H9 (cell line): ENCODE data around the gene NUP107. TPM values are rescaled to one million over a fixed set of nuclear protein-coding genes. Genes with fewer than 3 reads are reported as not detected.

Source experiments
- DNase-seq: peaks from one replicate; pipeline ENCODE4 v3.0.0-alpha.2; 2017
- H2AFZ ChIP-seq: one replicate; pipeline ENCODE4 v1.6.1; 2013; ENCODE audit warnings: mild to moderate bottlenecking, low read length, control low read depth, moderate library complexity
- H2AK5ac ChIP-seq: 2 replicates; pipeline ENCODE4 v1.6.1; 2013; ENCODE audit warnings: low read length, control low read depth, mixed read lengths; ENCODE audit not compliant: insufficient read length
- H2BK120ac ChIP-seq: one replicate; pipeline ENCODE4 v1.6.1; 2013; ENCODE audit warnings: low read depth, mild to moderate bottlenecking, low read length, control low read depth, inconsistent platforms; ENCODE audit not compliant: poor library complexity, severe bottlenecking
- H2BK12ac ChIP-seq: 2 replicates; pipeline ENCODE4 v1.6.1; 2013; ENCODE audit warnings: low read length, control low read depth, mixed read lengths, low read depth; ENCODE audit not compliant: insufficient read length
- H2BK15ac ChIP-seq: 2 replicates; pipeline ENCODE4 v1.6.1; 2013; ENCODE audit warnings: low read depth, low read length, control low read depth
- H2BK20ac ChIP-seq: one replicate; pipeline ENCODE4 v1.6.1; 2013; ENCODE audit warnings: low read depth, mild to moderate bottlenecking, low read length, control low read depth, inconsistent platforms; ENCODE audit not compliant: poor library complexity, severe bottlenecking
- H2BK5ac ChIP-seq: 2 replicates; pipeline ENCODE4 v1.6.1; 2013; ENCODE audit warnings: low read length, control low read depth, mixed read lengths; ENCODE audit not compliant: insufficient read length
- H3K14ac ChIP-seq: 2 replicates; pipeline ENCODE4 v1.6.1; 2013; ENCODE audit warnings: low read length, control low read depth; ENCODE audit not compliant: insufficient read depth
- H3K18ac ChIP-seq: 2 replicates; pipeline ENCODE4 v1.6.1; 2013; ENCODE audit warnings: low read depth, mild to moderate bottlenecking, mixed read lengths, low read length, control low read depth; ENCODE audit not compliant: insufficient read length
- H3K23ac ChIP-seq: 2 replicates; pipeline ENCODE4 v1.6.1; 2013; ENCODE audit warnings: low read length, control low read depth, mixed read lengths, low read depth; ENCODE audit not compliant: insufficient read length
- H3K23me2 ChIP-seq: 2 replicates; pipeline ENCODE4 v1.6.1; 2013; ENCODE audit warnings: low read depth, mild to moderate bottlenecking, mixed read lengths, low read length, control low read depth; ENCODE audit not compliant: insufficient read length, poor library complexity, severe bottlenecking
- H3K27ac ChIP-seq: 2 replicates; pipeline ENCODE4 v1.5.1; 2013; ENCODE audit warnings: low read length, control low read depth, mixed read lengths, low read depth; ENCODE audit not compliant: insufficient read length
- H3K27me3 ChIP-seq: 2 replicates; pipeline ENCODE4 v1.6.1; 2013; ENCODE audit warnings: low read length, control low read depth, inconsistent platforms; ENCODE audit not compliant: insufficient read depth
- H3K4ac ChIP-seq: 2 replicates; pipeline ENCODE4 v1.6.1; 2013; ENCODE audit warnings: low read depth, mild to moderate bottlenecking, control low read depth, inconsistent platforms, low read length, moderate library complexity
- H3K4me1 ChIP-seq: 2 replicates; pipeline ENCODE4 v1.6.1; 2013; ENCODE audit warnings: low read length, control low read depth, inconsistent platforms; ENCODE audit not compliant: insufficient read depth
- H3K4me2 ChIP-seq: 2 replicates; pipeline ENCODE4 v1.6.1; 2013; ENCODE audit warnings: low read length, control low read depth, mixed read lengths; ENCODE audit not compliant: insufficient read length, insufficient read depth
- H3K56ac ChIP-seq: 2 replicates; pipeline ENCODE4 v1.6.1; 2013; ENCODE audit warnings: low read depth, mild to moderate bottlenecking, mixed read lengths, low read length, control low read depth; ENCODE audit not compliant: insufficient read length
- H3K79me1 ChIP-seq: 2 replicates; pipeline ENCODE4 v1.6.1; 2013; ENCODE audit warnings: low read depth, mild to moderate bottlenecking, moderate library complexity, low read length, control low read depth, inconsistent platforms; ENCODE audit not compliant: insufficient read depth, poor library complexity, severe bottlenecking
- H3K79me2 ChIP-seq: 2 replicates; pipeline ENCODE4 v1.6.1; 2013; ENCODE audit warnings: low read length, control low read depth, inconsistent platforms; ENCODE audit not compliant: insufficient read depth
- H3K9ac ChIP-seq: 2 replicates; pipeline ENCODE4 v1.6.1; 2013; ENCODE audit warnings: low read length, control low read depth, mixed read lengths; ENCODE audit not compliant: insufficient read length; ENCODE audit errors: extremely low read depth
- H3K9me3 ChIP-seq: one replicate; pipeline ENCODE4 v1.6.1; 2013; ENCODE audit warnings: low read depth, low read length, inconsistent platforms; ENCODE audit not compliant: control insufficient read depth
- H3T11ph ChIP-seq: one replicate; pipeline ENCODE4 v1.6.1; 2013; ENCODE audit warnings: mild to moderate bottlenecking, low read length, control low read depth, inconsistent platforms
- H4K20me1 ChIP-seq: one replicate; pipeline ENCODE4 v1.6.1; 2013; ENCODE audit not compliant: control insufficient read depth, insufficient read length, insufficient read depth
- H4K5ac ChIP-seq: 2 replicates; pipeline ENCODE4 v1.6.1; 2013; ENCODE audit warnings: low read depth, mild to moderate bottlenecking, mixed read lengths, low read length, control low read depth; ENCODE audit not compliant: insufficient read length
- H4K8ac ChIP-seq: replicated peaks from 2 replicates; pipeline ENCODE4 v1.6.1; 2013; ENCODE audit warnings: low read length, control low read depth, mixed read lengths, low read depth; ENCODE audit not compliant: insufficient read length
- H4K91ac ChIP-seq: 2 replicates; pipeline ENCODE4 v1.6.1; 2013; ENCODE audit warnings: low read depth, mild to moderate bottlenecking, moderate library complexity, mixed read lengths, low read length, control low read depth; ENCODE audit not compliant: insufficient read length
- H3K27ac Mint-ChIP-seq, 3 experiments: 2 replicates in 2 of 3; 3 replicates in 1 of 3; pipeline ENCODE4 v1.8.0; 2020 to 2021; ENCODE audit warnings: mixed read lengths in 3 of 3, mild to moderate bottlenecking in 1 of 3, moderate library complexity in 1 of 3
- H3K27me3 Mint-ChIP-seq: 2 replicates; pipeline ENCODE4 v1.8.0; 2021; ENCODE audit warnings: low read depth, mild to moderate bottlenecking, moderate library complexity, mixed read lengths
- H3K36me3 Mint-ChIP-seq, 3 experiments: 2 replicates in 2 of 3; 3 replicates in 1 of 3; pipeline ENCODE4 v1.8.0; 2020 to 2021; ENCODE audit warnings: low read depth in 3 of 3, mixed read lengths in 3 of 3; ENCODE audit not compliant: insufficient read depth in 1 of 3
- H3K4me1 Mint-ChIP-seq, 2 experiments: 2 replicates each; pipeline ENCODE4 v1.8.0; 2020; ENCODE audit warnings: mixed read lengths in 2 of 2
- H3K4me3 Mint-ChIP-seq, 2 experiments: 2 replicates in 1 of 2; 3 replicates in 1 of 2; pipeline ENCODE4 v1.8.0; 2020 to 2021; ENCODE audit warnings: mild to moderate bottlenecking in 2 of 2, mixed read lengths in 2 of 2, moderate library complexity in 1 of 2
- H3K9me3 Mint-ChIP-seq, 2 experiments: 2 replicates in 1 of 2; 3 replicates in 1 of 2; pipeline ENCODE4 v1.8.0; 2020; ENCODE audit warnings: mild to moderate bottlenecking in 2 of 2, mixed read lengths in 2 of 2, moderate library complexity in 1 of 2
- CTCF ChIP-seq: fragments of 200-600 bp; sonication (generic); conservative IDR thresholded peaks from 3 replicates; pipeline ENCODE4 v1.8.0; 2021; ENCODE audit warnings: antibody characterized with exemption, mild to moderate bottlenecking
- WGBS: extraction: QIAGEN DNeasy Blood & Tissue Kit; methylation state at CpG from one replicate; pipeline ENCODE4 v1.1.7; 2013; ENCODE audit warnings: missing lambda C conversion rate, low lambda C conversion rate, mixed read lengths; ENCODE audit not compliant: insufficient read length; ENCODE audit errors: extremely low coverage; 5-methylcytosine and 5-hydroxymethylcytosine counted together
- total RNA-seq: library from RNA; stranded (reverse); gene quantifications from 2 replicates; pipeline ENCODE4 v1.2.1, GENCODE V29; 2021

Gene NUP107
- total RNA-seq, 1 experiment from 2014 or later, result 147 TPM

- no peaks in the 10 kb centered on the region for H3K27me3 Mint-ChIP-seq
- H2BK120ac ChIP-seq, result no peak overlapping the region
- WGBS, result no CpG with 5 or more reads among the region's 5 CpGs
Observed at GRCh38 chr12:68773582-68773981, 86.8 kb downstream of the NUP107 start.

More at GRCh38 chr12:68773582-68773981, 86.8 kb downstream of the NUP107 start:
- H2AK5ac ChIP-seq, result no peak overlapping the region
- H3T11ph ChIP-seq, result no peak overlapping the region
- no peak overlapping the region for H3K9ac ChIP-seq
- no peaks in the 10 kb centered on the region for H3K79me1 ChIP-seq
- no peaks in the 10 kb centered on the region for H4K20me1 ChIP-seq
- H3K4me1 ChIP-seq, result no peaks in the 10 kb centered on the region
- no peak overlapping the region for H4K8ac ChIP-seq
- H3K36me3 Mint-ChIP-seq, result no peaks in the 10 kb centered on the region; a peak in 1 of 7 replicates
- no peak overlapping the region for H3K23ac ChIP-seq
- H3K23me2 ChIP-seq, result no peaks in the 10 kb centered on the region
- H3K9me3 ChIP-seq, result no peaks in the 10 kb centered on the region
- H2AFZ ChIP-seq, result no peak overlapping the region
- H3K4me2 ChIP-seq, result no peak overlapping the region
- H2BK20ac ChIP-seq, result no peak overlapping the region
- H3K79me2 ChIP-seq, result no peaks in the 10 kb centered on the region
- no peak overlapping the region for H2BK12ac ChIP-seq
- no peak overlapping the region for H3K27ac ChIP-seq
- no peak overlapping the region for H2BK5ac ChIP-seq
- H3K27ac Mint-ChIP-seq, result no peak overlapping the region
- H3K14ac ChIP-seq, result no peak overlapping the region
- no peak overlapping the region for H3K4ac ChIP-seq
- no peak for DNase-seq
- H3K27me3 ChIP-seq, result no peaks in the 10 kb centered on the region
- H3K18ac ChIP-seq, result no peak overlapping the region
- no peak for TF ChIP-seq CTCF
- H3K9me3 Mint-ChIP-seq, result no peaks in the 10 kb centered on the region
- H4K5ac ChIP-seq, result no peak overlapping the region
- no peak overlapping the region for H4K91ac ChIP-seq
- H2BK15ac ChIP-seq, result no peak overlapping the region
- no peak overlapping the region for H3K4me3 Mint-ChIP-seq
- H3K4me1 Mint-ChIP-seq, result no peaks in the 10 kb centered on the region
- H3K56ac ChIP-seq, result no peak overlapping the region
